Body of pancreas (tissue), 4 donors: ENCODE data around the gene SLC25A46.

Source experiments
- POLR2A ChIP-seq, 3 donors: fragments of 450-650 bp; IDR thresholded peaks; one replicate each; pipeline ENCODE4 v1.6.1; 2016; ENCODE audit warnings: antibody characterized with exemption in 3 of 3, mild to moderate bottlenecking in 2 of 3
- TF ChIP-seq, protein P1 (sequence below), 7 experiments: fragments of 450-650 bp in 4 of 7; fragments of 200-600 bp in 3 of 7; sonication (generic) in 3 of 7; IDR thresholded peaks; one replicate each; pipeline ENCODE4 v1.5.1; 2016 to 2019; ENCODE audit warnings: antibody characterized with exemption in 7 of 7

DNA sequence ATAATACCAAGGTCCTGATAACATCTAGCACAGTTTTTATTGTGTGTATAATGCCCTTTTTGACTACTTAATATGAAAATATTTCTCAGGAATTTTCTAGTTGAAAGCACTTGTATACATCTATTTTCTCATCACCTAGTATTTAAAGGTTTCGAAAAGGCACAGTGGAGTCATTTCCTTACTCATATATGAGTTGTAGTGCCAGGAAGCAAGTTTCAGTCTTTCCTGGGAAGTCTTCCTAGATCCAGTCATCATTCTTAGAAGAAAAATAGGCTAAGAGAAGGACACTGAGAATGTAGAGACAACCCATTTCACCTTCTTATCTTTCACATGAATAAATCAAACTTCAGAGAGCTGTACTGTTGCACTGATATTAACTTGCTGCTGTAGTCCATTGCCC, 70.2 kb downstream of the SLC25A46 start:
- TF ChIP-seq, protein P1, sequence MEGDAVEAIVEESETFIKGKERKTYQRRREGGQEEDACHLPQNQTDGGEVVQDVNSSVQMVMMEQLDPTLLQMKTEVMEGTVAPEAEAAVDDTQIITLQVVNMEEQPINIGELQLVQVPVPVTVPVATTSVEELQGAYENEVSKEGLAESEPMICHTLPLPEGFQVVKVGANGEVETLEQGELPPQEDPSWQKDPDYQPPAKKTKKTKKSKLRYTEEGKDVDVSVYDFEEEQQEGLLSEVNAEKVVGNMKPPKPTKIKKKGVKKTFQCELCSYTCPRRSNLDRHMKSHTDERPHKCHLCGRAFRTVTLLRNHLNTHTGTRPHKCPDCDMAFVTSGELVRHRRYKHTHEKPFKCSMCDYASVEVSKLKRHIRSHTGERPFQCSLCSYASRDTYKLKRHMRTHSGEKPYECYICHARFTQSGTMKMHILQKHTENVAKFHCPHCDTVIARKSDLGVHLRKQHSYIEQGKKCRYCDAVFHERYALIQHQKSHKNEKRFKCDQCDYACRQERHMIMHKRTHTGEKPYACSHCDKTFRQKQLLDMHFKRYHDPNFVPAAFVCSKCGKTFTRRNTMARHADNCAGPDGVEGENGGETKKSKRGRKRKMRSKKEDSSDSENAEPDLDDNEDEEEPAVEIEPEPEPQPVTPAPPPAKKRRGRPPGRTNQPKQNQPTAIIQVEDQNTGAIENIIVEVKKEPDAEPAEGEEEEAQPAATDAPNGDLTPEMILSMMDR (IDR thresholded peaks at IDR 0.05): no peak
- no peak for TF ChIP-seq POLR2A (IDR thresholded peaks at IDR 0.05)
